M059J (cell line): ENCODE measurements around the gene STRBP. TPM values are rescaled to one million over a fixed set of nuclear protein-coding genes. Genes with fewer than 3 reads are reported as not detected.
A peak's percentile ranks its signal among the peaks of the same experiment; 100 is the strongest.
"Not testable (repeated sequence)": the region's sequence is repeated elsewhere in the genome, so short reads cannot be mapped to it uniquely, and the experiment has no call there.

Source experiments
- DNase-seq: peaks from one replicate; pipeline ENCODE4 v3.0.0-alpha.2; 2012; ENCODE audit warnings: low read depth
- total RNA-seq: library from RNA; depleted of rRNA; stranded (reverse); fragments of >200 nt; shearing (Covaris generic); gene quantifications from 2 replicates; pipeline ENCODE4 v1.2.3, GENCODE V29; 2014

STRBP gene
- total RNA-seq, 1 experiment from 2014 or later, result 17.9 TPM

- not testable (repeated sequence) for DNase-seq
Observed at GRCh38 chr9:123249162-123249561, 19.2 kb downstream of the STRBP start.

- peak; percentile 10 for DNase-seq
Observed at GRCh38 chr9:123248630-123249029, 19.8 kb downstream of the STRBP start.

GRCh38 chr9:123246534-123246933, 21.9 kb downstream of the STRBP start:
- peak; percentile 29 for DNase-seq

- DNase-seq, result peak; percentile 42
Observed at GRCh38 chr9:123239726-123240125, 28.7 kb downstream of the STRBP start.

DNA sequence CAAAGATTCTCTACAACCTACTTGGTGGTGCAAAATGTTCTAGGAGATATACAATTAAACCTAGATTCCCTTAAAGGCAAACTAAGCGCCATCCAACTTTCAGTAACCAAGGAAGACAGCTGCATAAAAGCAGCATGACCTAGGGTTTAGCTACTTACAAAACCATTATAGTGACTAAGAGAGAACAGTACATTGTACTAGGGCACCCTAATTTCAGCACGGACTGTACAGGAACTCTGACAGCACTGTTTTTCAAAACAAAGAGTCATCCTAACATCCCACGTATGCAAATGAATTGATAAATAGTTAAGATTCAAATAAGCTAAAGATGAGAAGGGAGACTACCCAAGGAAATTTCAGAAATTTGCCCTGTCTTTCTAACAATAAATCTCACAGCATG, 30.0 kb downstream of the STRBP start:
- DNase-seq, result no peak

DNA sequence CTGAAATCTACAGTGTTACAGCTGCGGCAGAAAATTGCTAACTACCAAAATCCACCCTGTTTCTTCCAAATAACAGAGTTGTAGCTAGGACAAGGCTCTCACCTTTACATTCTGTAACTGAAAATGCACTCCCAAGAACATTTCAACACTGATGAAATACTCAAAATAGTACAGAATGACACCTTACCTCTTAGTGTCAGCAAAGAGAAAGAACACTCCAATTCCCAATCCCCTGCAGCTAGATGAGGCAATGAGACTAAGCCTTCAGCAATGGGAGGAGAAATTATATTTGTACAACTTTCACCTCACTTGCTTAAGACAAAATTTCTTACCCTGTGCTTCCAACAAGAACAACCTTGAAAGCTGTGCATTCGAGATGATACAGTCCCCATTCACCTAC, 31.2 kb downstream of the STRBP start:
- DNase-seq, result no peak

DNA sequence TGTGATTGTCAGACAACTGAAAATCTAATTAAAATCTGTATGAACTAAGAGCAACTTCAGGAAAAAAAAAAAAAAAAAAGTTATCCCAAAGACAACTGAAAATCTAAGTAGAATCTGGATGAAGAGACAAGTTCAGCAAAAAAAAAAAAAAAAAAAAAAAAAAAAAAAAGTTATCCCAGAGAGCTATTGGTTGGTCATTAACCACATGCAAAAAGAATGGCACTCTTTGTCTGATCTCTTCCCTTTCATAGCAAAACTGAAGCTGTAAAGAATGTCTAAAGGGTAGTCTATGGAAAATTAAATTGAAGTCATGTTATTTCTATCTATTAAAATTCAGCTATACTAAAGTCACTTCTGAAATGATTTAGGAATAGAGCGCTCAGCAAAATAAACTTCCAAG, 32.9 kb downstream of the STRBP start:
- no peak for DNase-seq

GRCh38 chr9:123234853-123235252, 33.5 kb downstream of the STRBP start:
- DNase-seq, result no peak

DNA sequence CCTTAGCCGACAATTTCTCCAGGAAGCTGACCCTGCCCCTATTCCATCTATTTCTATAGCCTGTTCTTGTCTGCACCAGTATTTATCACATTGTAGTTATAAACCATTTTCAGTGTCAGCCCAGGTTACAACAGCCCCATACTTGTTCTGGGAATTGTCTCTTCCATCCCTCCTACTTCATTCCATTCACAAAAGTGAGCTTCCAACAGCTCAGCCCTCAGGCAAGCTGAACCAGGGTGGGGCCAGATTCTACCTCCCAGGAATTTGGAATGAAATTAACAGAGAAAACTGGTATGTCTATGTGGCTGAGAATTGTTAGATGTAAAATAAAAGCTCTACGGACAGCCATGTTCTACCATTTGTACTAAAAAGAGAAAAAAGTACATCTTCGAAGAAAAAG, 36.1 kb downstream of the STRBP start:
- no peak for DNase-seq

DNA sequence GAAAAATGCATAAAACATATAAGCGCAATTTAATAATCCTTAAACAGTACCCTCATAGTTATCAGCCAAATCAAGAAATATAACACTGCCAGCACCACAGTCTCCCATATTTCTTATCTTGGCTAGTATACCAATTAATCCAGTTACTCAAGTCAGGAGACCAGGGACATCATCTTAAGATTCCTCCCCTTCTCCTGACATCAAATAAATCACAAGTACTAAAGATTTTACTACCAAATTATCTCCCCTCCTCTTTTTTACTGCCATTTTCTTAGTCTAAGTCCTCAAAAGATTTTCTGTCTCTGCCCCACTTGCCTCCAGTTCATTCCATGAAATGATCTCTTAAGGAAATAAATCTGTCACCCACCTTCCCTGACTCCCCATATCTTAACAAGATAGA, 37.0 kb downstream of the STRBP start:
- DNase-seq, result no peak

- no peak for DNase-seq
Observed at GRCh38 chr9:123228967-123229366, 39.4 kb downstream of the STRBP start.

DNA sequence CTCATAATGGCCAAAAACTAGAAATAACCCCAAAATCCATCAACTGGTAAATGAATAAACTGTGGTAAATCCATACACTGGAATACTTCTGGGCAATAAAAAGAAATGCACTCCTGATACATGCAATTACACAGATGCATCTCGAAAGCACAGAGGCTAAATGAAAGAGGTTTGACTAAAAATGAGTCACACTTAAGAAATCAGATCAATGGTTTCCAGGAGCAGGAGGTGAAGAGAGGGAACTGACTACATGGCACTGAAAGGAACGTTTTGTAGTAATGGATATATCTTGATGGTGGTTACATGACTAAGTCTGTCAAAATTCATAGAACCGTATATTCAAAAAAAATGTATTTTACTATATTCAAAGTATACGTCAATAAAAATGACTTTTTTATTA, 42.4 kb downstream of the STRBP start:
- DNase-seq, result peak; percentile 10

- peak; percentile 76 for DNase-seq
Observed at GRCh38 chr9:123225374-123225813, 43.0 kb downstream of the STRBP start.

- no peak for DNase-seq
Observed at GRCh38 chr9:123220127-123220526, 48.3 kb downstream of the STRBP start.

GRCh38 chr9:123218831-123219230, 49.6 kb downstream of the STRBP start:
- no peak for DNase-seq

DNA sequence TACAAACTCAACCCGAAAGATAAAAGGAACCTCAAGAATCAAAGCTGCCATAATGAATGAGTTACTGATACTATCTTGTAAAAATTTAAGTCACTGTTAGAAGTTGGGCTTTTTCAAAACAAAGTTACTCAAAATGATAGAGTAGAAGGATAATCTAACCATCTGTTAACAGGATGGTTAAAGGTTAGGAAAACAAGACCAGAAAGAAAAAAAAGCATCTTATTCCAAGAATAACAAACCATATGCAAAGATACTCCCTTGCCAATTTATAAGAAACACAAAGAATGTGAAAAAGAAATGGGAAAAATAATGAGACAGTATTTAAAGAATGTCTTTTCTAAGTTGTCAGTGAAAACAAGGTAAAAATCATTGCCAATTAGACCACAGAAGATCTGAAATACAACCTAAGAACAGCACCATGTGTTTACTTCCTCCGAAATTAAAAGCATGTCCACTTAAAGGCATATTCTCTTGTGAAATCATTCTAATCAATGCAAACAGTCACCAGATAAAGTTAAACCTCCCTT, 51.2 kb downstream of the STRBP start:
- peak; percentile 16 for DNase-seq

GRCh38 chr9:123216251-123216797, 52.1 kb downstream of the STRBP start:
- DNase-seq, result no peak

- DNase-seq, result no peak
Observed at GRCh38 chr9:123211081-123211480, 57.3 kb downstream of the STRBP start.

GRCh38 chr9:123208626-123209174, 59.7 kb downstream of the STRBP start:
- no peak for DNase-seq

- DNase-seq, result no peak
Observed at GRCh38 chr9:123206065-123206464, 62.3 kb downstream of the STRBP start.

DNA sequence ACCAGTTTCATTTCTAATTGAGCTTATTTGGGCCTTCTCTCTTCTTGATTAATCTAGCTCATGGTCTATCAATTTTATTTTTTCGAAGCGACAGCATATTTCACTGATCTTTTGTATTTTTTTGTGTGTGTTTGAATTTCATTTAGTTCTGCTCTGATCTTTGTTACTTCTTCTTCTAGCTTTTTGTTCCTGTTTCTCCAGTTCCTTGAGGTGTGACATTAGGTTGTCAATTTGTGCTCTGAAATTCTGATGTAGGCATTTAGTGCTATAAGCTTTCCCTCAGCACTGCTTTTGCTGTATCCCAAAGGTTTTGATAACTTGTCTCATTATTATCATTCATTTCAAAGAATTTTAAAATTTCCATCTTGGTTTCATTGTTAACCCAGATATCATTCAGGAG, 67.3 kb downstream of the STRBP start:
- DNase-seq, result no peak

DNA sequence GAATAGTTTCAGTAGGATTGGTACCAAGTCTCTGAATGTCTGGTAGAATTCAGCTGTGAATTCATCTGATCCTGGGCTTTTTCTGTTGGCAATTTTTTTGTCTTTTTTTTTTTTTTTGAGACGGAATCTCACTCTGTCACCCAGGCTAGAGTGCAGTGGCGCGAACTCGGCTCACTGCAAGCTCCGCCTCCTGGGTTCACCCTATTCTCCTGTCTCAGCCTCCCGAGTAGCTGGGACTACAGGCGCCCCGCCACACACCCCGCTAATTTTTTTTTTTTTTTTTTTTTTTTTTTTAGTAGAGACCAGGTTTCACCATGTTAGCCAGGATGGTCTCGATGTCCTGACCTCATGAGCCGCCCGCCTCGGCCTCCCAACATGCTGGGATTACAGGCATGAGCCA, 67.9 kb downstream of the STRBP start:
- not testable (repeated sequence) for DNase-seq

DNA sequence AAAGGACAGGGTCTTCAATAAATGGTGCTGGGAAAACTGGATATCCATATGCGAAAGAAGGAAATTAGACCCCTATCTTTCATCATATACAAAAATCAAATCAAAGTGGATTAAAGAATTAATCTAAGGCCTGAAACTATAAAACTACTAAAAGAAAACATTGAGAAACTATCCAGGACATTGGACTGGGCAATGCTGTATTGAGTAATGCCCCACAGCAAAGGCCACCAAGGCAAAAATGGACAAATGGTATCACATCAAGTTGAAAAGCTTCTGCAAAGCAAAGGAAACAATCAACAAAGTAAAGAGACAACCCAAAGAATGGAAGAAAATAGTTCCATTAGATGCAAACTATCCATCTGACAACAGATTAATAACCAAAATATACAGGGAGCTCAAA, 72.3 kb downstream of the STRBP start:
- no peak for DNase-seq

DNA sequence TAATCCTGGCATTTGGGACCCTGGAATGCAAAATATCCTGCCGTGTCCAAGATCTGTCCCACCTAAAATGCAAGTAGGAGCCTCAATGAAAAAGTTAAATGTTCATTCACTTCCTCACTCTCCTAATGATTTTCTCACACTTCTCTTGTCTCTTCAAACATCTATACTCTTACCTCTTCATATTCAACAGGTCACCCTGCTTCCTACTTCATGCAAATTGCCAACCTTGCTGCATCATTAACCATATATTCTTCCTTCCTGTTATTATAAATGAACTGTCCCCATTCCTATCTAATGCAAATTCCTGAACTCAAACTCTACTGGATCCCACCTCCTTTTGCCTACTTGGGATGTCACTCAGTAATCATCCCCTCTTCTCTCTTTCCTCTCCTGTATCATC, 74.4 kb downstream of the STRBP start:
- no peak for DNase-seq
